ENCODE data around the gene HOXB2. TPM values are rescaled to one million over a fixed set of nuclear protein-coding genes. Genes with fewer than 3 reads are reported as not detected.

Gene HOXB2
- total and polyA plus RNA-seq, 4 donors, result 6.6 to 62.4 (median 33.7) TPM

DNA sequence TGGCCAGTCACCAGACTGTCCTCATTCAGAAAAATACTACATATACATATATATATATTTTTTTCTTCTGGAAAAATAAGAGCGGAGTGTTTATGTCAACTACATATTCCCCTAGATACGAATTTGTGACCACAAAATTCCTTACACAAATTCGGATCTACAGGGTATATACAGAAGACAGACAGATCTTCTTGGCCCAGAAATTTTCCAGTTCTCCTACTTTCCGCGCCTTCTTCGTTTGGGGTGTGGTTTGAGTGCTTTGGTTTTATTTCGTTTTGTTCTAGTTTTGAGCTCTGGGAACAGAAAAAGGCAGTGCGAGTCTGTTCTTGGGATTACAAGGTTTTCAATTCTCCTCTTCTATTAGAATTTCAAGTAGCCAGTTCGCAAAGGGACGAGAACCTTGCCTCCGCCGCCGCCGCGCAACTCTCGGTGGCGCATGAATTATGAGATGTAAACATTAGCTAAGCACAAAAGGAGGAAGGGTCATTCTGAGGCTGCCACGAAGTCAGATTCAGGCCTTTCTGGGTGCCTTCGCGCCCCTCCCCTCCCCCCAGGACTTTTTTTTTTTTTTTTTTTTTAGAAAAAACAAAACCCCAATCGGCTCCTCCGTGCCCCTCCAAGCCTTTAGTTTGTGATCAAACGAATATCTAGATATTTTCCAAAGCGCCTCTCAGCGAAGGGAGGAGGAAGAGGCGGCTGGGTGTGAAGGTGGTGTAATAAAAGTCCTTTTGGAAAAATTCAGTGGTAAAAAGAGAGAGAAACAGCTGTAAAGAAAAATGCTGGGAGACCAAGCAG, 35.0 kb upstream of the HOXB2 start:
- H3K27me3 ChIP-seq (ENCODE audit: control insufficient read depth, insufficient read depth, low read length), result no peaks in the 10 kb centered on the region
- H3K4me3 ChIP-seq (ENCODE audit: low read depth, low read length), result peak overlapping the region; percentile 49
- no peaks in the 10 kb centered on the region for H3K9me3 ChIP-seq (ENCODE audit: control insufficient read depth, insufficient read depth, low read length)
- H3K36me3 ChIP-seq (ENCODE audit: control insufficient read depth, insufficient read depth, low read length), result peaks cover 18% of the 10 kb centered on the region
- 3% methylated on average over 3 of the region's 26 CpGs for WGBS (ENCODE audit: insufficient coverage)
- H3K4me1 ChIP-seq (ENCODE audit: control insufficient read depth, insufficient read depth, low read length), result peaks cover 68% of the 10 kb centered on the region
- peak overlapping the region; percentile 99 for H3K27ac ChIP-seq (ENCODE audit: low read depth, low read length)
- peak in 2 of 6 donors; percentile 70 to 87 for DNase-seq (ENCODE audit: low read depth in 4 of 6, low spot score in 6 of 6)

DNA sequence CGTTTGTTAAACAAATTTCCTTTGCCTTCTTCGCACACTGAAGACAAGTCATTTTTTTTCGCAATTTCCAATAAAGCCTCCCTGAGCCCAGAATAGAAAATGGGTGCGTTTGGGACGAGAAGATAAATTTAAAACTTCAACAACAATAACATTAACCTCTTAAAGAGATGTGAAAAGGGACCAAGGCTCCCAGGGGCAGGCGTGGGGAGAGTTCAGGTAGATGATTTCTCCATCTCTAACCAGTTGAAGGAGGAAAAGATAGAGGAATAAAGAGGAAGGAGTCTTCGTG, 34.5 kb upstream of the HOXB2 start:
- H3K36me3 ChIP-seq (ENCODE audit: control insufficient read depth, insufficient read depth, low read length), result peaks cover 18% of the 10 kb centered on the region
- H3K27ac ChIP-seq (ENCODE audit: low read depth, low read length), result peak overlapping the region; percentile 99
- peaks cover 70% of the 10 kb centered on the region for H3K4me1 ChIP-seq (ENCODE audit: control insufficient read depth, insufficient read depth, low read length)
- no peaks in the 10 kb centered on the region for H3K27me3 ChIP-seq (ENCODE audit: control insufficient read depth, insufficient read depth, low read length)
- no CpG with 5 or more reads among the region's 7 CpGs for WGBS (ENCODE audit: insufficient coverage)
- DNase-seq (ENCODE audit: low read depth in 4 of 6, low spot score in 6 of 6), result no peak
- no peaks in the 10 kb centered on the region for H3K9me3 ChIP-seq (ENCODE audit: control insufficient read depth, insufficient read depth, low read length)
- peak overlapping the region; percentile 49 for H3K4me3 ChIP-seq (ENCODE audit: low read depth, low read length)

DNA sequence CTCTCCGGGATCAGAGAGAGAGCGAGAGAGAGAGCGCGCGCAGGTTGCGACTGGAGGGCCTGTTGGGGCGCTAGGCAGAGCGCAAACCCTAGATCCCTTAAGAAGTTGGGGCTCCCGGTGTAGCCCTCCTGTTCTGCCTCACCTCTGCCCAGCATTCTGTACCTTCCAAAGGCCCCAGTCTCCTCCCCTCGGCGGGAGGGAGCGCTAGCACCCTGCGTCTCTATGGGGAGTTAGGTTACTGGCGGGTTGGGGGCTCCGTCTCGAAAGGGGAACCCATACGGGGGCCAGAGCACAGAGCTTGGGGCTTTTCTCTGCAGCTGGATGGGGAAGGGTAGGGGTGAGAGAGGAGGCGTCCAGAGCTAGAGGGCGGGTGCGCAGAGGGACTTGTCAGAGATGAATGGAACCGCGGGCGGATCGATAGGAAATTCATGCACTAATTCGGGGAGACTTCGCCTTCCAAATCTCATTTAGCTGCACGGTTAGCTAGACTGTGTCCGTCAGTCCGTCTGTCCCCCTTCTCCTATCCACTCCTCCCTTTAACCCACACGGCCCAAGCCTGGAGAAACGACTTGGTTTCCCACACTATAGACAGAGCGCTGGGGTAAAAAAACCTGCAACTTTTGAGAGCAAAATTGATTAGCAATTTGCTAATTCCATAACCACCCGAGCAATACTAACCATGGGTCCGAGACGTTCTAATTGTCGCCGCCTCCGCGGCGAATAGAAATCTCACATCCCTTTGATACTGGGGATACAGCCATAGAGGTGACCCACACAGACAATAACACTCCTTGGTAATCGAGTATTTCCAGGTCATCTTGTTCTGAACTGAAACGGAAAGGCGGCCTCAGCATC, 33.9 kb upstream of the HOXB2 start:
- Histone ChIP-seq H3K9me3 (ENCODE audit: control insufficient read depth, insufficient read depth, low read length) (no peaks in the 10 kb centered on the region), H3K27me3 (ENCODE audit: control insufficient read depth, insufficient read depth, low read length) (no peaks in the 10 kb centered on the region), H3K27ac (ENCODE audit: low read depth, low read length) (peak overlapping the region; percentile 99), H3K36me3 (ENCODE audit: control insufficient read depth, insufficient read depth, low read length) (peaks cover 18% of the 10 kb centered on the region), H3K4me3 (ENCODE audit: low read depth, low read length) (peak overlapping the region; percentile 49), H3K4me1 (ENCODE audit: control insufficient read depth, insufficient read depth, low read length) (peaks cover 72% of the 10 kb centered on the region)
- 2% methylated on average over 38 of the region's 43 CpGs for WGBS (ENCODE audit: insufficient coverage)
- DNase-seq (ENCODE audit: low read depth in 4 of 6, low spot score in 6 of 6), result peak in 2 of 6 donors; percentile 65 to 81

DNA sequence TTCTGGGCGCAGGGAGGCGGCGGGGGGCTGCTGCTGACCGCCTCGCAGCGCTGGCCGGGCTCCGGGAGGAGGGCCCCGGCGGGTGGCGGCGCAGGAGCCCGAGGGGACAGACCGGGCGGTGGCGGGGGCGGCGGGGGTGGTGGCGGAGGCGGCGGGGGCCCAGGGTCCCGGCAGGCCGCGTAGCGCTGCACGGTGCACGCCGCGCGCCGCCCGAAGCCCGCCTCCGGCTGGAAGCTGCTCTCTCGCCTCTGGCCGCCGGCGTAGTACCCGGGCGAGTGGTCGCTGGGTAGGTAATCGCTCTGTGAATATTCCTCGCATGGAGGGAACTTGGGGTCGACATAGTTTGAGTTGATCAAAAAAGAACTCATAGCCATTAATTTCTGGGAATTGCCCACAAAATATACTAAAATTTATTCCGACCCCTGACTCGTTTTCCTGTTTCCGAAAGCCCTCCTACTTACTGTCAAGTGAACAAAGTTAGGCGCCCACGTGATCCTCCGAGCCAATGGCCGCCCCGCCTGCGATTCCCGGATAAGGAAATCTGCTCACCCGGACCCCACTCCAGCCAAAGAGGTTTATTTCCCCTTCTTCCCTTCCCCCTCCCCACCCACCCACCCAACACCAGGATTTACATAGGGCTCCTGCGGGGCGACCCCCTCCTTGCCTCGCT, 33.2 kb upstream of the HOXB2 start, which contains the start of gene HOXB4:
Gene HOXB4 (minus strand): TSS at position 405 of the 670 bp plus-strand sequence. CDS start 31 bp downstream, at position 374.
- H3K27me3 ChIP-seq (ENCODE audit: control insufficient read depth, insufficient read depth, low read length), result no peaks in the 10 kb centered on the region
- under 1% methylated on average over 35 of the region's 58 CpGs for WGBS (ENCODE audit: insufficient coverage)
- H3K36me3 ChIP-seq (ENCODE audit: control insufficient read depth, insufficient read depth, low read length), result peaks cover 18% of the 10 kb centered on the region
- H3K9me3 ChIP-seq (ENCODE audit: control insufficient read depth, insufficient read depth, low read length), result no peaks in the 10 kb centered on the region
- DNase-seq (ENCODE audit: low read depth in 4 of 6, low spot score in 6 of 6), result peak in 3 of 6 donors; percentile 88 to 98 (median 89)
- peaks cover 73% of the 10 kb centered on the region for H3K4me1 ChIP-seq (ENCODE audit: control insufficient read depth, insufficient read depth, low read length)
- H3K27ac ChIP-seq (ENCODE audit: low read depth, low read length), result peak within 1 kb of the TSS; percentile 99
- peak within 1 kb of the TSS; percentile 51 for H3K4me3 ChIP-seq (ENCODE audit: low read depth, low read length)

DNA sequence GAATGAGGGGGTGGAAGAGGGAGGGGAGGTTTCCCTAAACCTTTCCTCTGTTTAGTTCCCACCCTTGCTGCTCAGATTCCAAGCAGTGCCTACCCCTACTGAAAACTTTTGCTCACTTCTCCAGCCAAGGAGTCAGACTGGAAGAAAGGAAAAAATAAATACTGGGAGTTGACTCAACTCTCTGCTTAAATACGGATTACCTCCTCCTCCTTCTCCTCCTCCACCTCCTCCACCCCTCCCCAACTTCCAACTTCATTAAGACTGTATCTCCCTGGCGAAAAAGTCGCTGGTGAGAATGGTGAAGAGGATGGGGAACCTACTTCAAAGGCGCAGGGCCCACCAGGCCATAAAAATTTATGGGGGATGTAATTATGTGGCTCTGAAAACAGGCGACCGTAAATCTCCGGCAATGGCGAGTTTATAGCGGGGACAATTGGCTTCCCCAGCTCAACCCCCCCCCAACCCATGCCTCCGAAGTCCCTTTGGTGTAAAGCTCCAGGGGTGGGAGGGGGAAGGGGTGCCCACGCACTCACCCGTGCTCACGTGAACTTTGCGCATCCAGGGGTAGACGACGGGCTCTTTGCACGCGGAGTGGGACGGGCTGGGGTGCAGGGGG, 32.5 kb upstream of the HOXB2 start:
- peaks cover 73% of the 10 kb centered on the region for H3K4me1 ChIP-seq (ENCODE audit: control insufficient read depth, insufficient read depth, low read length)
- H3K27ac ChIP-seq (ENCODE audit: low read depth, low read length), result peak overlapping the region; percentile 99
- no peaks in the 10 kb centered on the region for H3K9me3 ChIP-seq (ENCODE audit: control insufficient read depth, insufficient read depth, low read length)
- H3K36me3 ChIP-seq (ENCODE audit: control insufficient read depth, insufficient read depth, low read length), result peaks cover 21% of the 10 kb centered on the region
- DNase-seq (ENCODE audit: low read depth in 4 of 6, low spot score in 6 of 6), result peak in 2 of 6 donors; percentile 77 to 96
- H3K27me3 ChIP-seq (ENCODE audit: control insufficient read depth, insufficient read depth, low read length), result no peaks in the 10 kb centered on the region
- peak overlapping the region; percentile 51 for H3K4me3 ChIP-seq (ENCODE audit: low read depth, low read length)
- WGBS (ENCODE audit: insufficient coverage), result 0% methylated on average over 7 of the region's 19 CpGs

DNA sequence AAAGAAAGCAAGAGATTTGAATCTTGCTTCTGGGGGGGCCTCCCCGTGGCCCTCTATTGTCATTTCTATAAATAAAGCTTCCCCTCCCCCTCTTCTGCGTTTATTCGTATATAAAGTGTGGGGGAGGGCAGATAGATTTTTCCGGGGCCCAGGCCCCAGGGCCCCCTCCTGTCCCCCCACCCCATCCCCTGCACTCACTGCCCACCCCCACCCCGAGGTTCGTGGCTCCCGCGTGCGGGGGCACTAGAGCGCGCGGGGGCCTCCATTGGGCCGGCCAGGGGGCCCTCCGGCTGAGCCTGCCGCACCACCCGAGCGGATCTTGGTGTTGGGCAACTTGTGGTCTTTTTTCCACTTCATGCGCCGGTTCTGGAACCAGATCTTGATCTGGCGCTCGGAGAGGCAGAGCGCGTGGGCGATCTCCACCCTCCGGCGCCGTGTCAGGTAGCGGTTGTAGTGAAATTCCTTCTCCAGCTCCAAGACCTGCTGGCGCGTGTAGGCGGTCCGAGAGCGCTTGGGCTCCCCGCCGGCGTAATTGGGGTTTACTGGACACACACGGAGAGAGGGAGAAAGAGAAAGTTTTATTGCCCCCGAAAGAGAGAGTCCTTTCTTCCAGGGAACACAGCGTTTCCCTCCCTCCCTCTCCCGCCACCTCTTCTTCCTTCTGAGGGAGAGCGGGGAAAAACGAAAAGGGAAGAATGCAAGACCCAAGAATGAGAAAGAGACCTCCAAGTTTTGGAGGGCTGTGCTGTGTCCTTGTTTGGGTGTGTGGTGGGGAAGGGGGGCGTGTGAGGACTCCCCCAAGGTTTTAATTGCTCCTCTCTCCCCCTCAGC, 31.8 kb upstream of the HOXB2 start:
- Histone ChIP-seq H3K27ac (ENCODE audit: low read depth, low read length) (peak overlapping the region; percentile 99), H3K4me3 (ENCODE audit: low read depth, low read length) (peak overlapping the region; percentile 51), H3K9me3 (ENCODE audit: control insufficient read depth, insufficient read depth, low read length) (no peaks in the 10 kb centered on the region), H3K27me3 (ENCODE audit: control insufficient read depth, insufficient read depth, low read length) (no peaks in the 10 kb centered on the region), H3K4me1 (ENCODE audit: control insufficient read depth, insufficient read depth, low read length) (peaks cover 72% of the 10 kb centered on the region), H3K36me3 (ENCODE audit: control insufficient read depth, insufficient read depth, low read length) (peaks cover 18% of the 10 kb centered on the region)
- DNase-seq (ENCODE audit: low read depth in 4 of 6, low spot score in 6 of 6), result peak in 1 of 6 donors; percentile 82
- under 1% methylated on average over 20 of the region's 43 CpGs for WGBS (ENCODE audit: insufficient coverage)

DNA sequence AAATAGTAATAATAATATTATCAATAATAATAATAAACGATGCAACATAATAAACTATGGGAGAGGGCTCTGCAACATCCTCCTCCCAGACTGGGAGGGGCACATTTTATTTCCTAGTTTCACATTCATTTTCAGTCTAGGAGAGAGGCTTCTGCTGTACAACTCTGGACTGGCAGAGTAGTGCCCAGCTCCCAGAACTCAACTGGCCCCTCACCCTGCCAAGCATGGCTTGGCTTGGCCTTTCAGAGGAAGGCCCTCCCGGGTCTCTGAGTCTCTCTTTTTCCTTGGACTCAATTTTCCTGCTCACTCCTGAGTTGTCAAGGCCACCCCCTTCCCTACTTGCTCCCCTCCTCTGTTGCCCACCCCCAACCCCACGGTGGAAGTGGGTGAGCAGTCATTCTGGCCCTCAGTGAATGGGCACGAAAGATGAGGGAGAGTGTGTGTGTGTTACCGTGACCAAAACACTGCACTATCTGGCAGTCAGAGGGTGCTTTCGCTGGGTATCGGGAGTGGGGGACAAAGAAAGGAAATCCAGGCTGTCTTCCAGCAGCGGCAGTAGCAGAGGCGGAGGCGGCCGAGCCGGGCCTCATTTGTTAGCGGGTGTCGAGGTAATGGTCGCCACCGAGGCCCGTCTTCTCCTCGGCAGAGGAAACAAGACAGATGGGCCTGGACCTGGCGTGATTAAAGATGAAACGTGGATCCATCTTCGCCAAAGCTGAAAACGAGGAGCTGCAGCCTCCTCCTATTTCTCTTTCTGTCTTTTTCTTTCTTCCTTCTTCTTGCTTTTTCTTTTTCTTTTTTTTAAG, 31.0 kb upstream of the HOXB2 start:
- DNase-seq (ENCODE audit: low read depth in 4 of 6, low spot score in 6 of 6), result peak in 2 of 6 donors; percentile 76 to 89
- no peaks in the 10 kb centered on the region for H3K27me3 ChIP-seq (ENCODE audit: control insufficient read depth, insufficient read depth, low read length)
- 5% methylated on average over 18 of the region's 22 CpGs for WGBS (ENCODE audit: insufficient coverage)
- H3K4me1 ChIP-seq (ENCODE audit: control insufficient read depth, insufficient read depth, low read length), result peaks cover 72% of the 10 kb centered on the region
- H3K36me3 ChIP-seq (ENCODE audit: control insufficient read depth, insufficient read depth, low read length), result peaks cover 19% of the 10 kb centered on the region
- no peaks in the 10 kb centered on the region for H3K9me3 ChIP-seq (ENCODE audit: control insufficient read depth, insufficient read depth, low read length)
- peak overlapping the region; percentile 46 for H3K4me3 ChIP-seq (ENCODE audit: low read depth, low read length)
- H3K27ac ChIP-seq (ENCODE audit: low read depth, low read length), result peak overlapping the region; percentile 99

DNA sequence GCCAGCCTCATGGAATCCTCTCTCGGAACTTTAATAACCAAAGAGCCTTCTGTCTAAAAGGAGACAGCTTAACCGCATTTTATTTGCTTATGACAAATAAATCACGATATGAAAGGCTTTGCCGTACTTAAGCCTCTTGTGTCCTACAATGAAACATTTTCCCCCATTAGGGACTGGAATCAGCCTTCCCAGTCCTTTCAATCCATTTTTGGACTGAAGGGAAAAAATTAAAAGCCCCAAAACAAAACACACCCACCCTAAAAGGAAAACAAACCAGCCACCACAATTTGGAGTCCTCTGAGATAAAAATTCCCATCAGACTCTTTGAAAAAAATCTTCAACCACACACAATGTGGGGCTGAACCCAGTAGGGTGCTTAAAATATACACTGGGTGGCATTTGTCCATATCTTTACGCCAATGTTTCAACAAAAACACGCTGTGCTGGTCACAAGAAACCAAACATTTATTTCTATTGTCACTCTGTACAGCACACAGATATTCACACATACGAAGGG, 30.2 kb upstream of the HOXB2 start:
- 28% methylated on average over 3 of the region's 7 CpGs for WGBS (ENCODE audit: insufficient coverage)
- H3K27ac ChIP-seq (ENCODE audit: low read depth, low read length), result peak overlapping the region; percentile 99
- peaks cover 72% of the 10 kb centered on the region for H3K4me1 ChIP-seq (ENCODE audit: control insufficient read depth, insufficient read depth, low read length)
- no peaks in the 10 kb centered on the region for H3K27me3 ChIP-seq (ENCODE audit: control insufficient read depth, insufficient read depth, low read length)
- H3K4me3 ChIP-seq (ENCODE audit: low read depth, low read length), result peak overlapping the region; percentile 46
- H3K9me3 ChIP-seq (ENCODE audit: control insufficient read depth, insufficient read depth, low read length), result no peaks in the 10 kb centered on the region
- DNase-seq (ENCODE audit: low read depth in 4 of 6, low spot score in 6 of 6), result peak in 2 of 6 donors; percentile 43 to 88
- peaks cover 24% of the 10 kb centered on the region for H3K36me3 ChIP-seq (ENCODE audit: control insufficient read depth, insufficient read depth, low read length)
